A673 (cell line): ENCODE measurements around the gene KRT10.

Experiments
- EZH2 ChIP-seq: fragments of 200-600 bp; sonication (generic); IDR thresholded peaks from 2 replicates; pipeline ENCODE4 v1.6.1; 2017; ENCODE audit warnings: borderline replicate concordance, low read depth, mild to moderate bottlenecking, mixed read lengths, antibody characterized with exemption, low read length; ENCODE audit not compliant: poor library complexity, severe bottlenecking
- TF ChIP-seq, protein P1 (sequence below): fragments of 300-800, 200-600 bp; sonication (generic); conservative IDR thresholded peaks from 2 replicates; pipeline ENCODE4 v1.5.1; 2017; ENCODE audit warnings: low read depth, mild to moderate bottlenecking, antibody characterized with exemption, low read length, moderate library complexity, mixed read lengths

- TF ChIP-seq, protein P1, sequence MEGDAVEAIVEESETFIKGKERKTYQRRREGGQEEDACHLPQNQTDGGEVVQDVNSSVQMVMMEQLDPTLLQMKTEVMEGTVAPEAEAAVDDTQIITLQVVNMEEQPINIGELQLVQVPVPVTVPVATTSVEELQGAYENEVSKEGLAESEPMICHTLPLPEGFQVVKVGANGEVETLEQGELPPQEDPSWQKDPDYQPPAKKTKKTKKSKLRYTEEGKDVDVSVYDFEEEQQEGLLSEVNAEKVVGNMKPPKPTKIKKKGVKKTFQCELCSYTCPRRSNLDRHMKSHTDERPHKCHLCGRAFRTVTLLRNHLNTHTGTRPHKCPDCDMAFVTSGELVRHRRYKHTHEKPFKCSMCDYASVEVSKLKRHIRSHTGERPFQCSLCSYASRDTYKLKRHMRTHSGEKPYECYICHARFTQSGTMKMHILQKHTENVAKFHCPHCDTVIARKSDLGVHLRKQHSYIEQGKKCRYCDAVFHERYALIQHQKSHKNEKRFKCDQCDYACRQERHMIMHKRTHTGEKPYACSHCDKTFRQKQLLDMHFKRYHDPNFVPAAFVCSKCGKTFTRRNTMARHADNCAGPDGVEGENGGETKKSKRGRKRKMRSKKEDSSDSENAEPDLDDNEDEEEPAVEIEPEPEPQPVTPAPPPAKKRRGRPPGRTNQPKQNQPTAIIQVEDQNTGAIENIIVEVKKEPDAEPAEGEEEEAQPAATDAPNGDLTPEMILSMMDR = no peak
- no peak for TF ChIP-seq EZH2
Measured at GRCh38 chr17:40862985-40863733, 40.7 kb upstream of the KRT10 start.
